ENCODE data around the gene CREB3L1.

Gene CREB3L1

GRCh38 chr11:46277622-46278386 lies at the start of gene CREB3L1:
CREB3L1 (plus strand) TSS chr11:46277662; CDS start chr11:46278112, 450 bp downstream.
- no peak for DNase-seq (ENCODE audit: low spot score)

DNA sequence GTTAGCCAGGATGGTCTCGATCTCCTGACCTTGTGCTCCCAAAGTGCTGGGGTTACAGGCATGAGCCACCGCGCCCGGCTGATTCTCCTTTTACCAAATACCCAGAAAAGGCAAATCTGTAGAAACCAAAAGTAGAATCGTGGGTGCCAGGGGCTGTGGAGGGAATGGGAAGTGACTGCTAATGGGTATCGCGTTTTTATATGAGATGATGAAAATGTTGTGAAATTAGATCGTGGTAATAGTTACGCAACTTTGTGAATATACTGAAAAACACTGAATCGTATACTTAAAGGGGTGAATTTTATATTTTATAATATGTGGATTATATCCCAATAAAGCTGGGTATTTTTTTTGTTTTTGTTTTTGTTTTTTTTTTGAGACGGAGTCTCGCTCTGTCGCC lies 48.2 kb upstream of the CREB3L1 start:
- DNase-seq (ENCODE audit: low spot score) = no peak

DNA sequence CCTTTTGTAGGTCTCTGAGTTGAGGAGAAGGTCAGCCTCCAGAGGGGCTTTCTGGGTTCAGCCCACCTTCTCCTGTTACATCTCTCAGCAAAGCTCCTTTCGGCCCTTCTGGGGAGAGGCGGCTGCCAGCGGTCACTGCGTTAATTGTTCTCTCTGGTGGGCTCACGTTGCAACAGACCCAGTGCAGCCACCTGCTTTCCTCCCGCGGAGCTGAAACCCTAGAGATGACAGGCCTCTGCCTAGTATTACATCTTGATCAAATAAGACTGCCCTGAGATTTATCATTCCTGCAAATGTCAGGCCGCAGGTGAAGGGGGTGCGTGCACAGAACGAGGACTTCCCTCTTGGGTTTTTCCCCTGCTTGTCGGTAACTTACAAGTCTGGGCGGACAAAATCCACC lies 43.2 kb upstream of the CREB3L1 start:
- DNase-seq (ENCODE audit: low spot score) = no peak

DNA sequence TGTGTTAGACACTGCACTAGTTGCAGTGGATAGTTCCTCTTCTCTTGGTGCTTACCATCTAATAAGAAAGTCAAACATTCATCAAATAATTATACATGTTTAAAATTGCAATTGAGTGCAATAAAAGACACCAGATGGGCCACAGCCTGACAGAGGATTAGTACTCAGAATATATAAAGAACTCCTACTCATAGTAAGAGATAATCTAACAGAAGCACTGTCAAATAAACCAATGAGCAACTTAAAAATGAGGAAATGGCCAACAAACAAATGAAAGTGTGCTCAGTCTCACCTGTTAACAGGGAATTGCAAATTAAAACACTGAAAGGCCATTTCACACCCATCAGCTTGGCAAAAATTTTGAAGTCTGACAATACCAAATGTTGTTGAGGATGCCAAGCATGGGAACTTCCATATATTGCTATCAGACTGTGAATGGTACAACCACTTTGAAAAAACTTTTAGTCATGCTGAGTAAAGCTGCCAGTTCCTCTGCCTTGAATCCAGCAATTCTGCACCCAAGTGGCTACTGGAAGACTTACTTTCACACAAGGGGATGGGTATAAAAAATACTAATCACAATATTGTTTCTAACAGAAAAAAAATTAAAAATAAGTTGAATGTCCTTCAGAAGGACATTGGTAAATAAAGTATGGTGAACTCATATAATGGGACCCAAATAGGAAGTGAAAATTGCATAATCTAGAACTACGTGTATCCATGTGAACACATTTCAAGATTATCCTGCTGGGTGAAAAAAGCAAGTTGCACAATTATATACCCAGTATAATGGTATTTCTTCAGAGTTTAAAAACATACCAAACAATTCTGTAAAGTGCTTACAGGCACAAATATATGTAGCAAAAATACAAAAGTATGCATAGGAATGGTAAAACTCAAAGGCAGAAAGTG lies 41.4 kb upstream of the CREB3L1 start:
- no peak for DNase-seq (ENCODE audit: low spot score)

DNA sequence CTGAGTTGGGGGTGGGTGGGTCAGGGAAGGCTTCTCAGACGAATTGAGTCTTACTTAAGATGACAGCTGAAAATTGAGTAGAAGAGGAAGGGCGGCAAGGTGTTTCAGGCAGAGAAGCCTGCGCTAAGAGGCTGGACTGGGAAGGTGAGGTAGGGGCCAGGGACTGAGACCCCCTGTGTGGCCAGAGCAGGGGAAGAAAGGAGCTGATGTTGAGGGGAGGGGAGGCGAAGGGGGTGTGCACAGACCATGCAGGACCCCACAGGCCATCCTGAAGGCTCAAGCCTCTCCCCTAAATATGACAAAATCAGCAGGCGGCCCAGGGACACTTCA lies 40.6 kb upstream of the CREB3L1 start:
- no peak for DNase-seq (ENCODE audit: low spot score)

GRCh38 chr11:46237248-46238077 lies 40.0 kb upstream of the CREB3L1 start:
- no peak for DNase-seq (ENCODE audit: low spot score)

DNA sequence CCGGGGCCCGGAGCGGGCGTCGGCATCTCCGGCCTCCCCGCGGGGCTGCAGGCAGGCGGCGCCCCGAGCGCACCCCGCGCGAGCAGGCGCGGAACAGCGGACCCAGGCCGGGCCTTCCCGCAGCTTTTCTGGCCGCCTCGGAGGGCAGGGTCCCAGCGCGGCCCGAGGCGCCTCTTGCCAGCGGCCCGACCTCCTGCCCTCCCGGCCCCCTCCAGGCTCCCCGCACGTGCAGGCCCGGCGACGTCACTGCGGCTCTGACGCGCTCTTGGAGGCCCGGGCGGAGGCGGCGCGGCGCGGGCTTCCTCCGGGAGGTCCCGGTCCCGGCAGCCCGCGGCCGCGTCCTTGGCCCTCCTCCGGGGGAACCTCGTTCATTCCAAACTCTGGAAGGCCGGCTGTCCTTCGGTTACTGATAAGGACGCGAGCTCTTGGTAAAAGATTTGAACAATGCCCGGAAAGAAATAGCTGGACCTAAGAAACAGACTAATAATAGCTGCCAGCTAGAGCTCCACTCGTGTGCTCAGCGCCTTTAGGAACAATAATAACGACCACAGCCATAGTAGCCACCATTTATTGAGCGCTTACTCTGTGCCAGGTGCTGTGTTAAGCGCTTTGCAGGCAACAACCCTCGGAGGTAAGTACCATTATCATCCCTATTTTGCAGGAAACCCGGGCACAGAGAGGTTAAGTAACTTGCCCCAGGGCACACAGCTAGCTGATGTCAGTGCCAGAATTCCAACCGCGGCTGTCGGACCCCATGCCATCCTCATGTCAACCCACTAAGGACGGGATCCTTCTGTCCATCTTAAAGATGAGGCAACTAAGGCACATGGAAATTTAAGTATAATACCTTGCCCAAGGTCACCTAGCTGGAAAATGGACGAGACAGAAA lies 39.1 kb upstream of the CREB3L1 start:
- DNase-seq (ENCODE audit: low spot score) = no peak

GRCh38 chr11:46238967-46239800 lies 38.3 kb upstream of the CREB3L1 start:
- peak; percentile 59 for DNase-seq (ENCODE audit: low spot score)

DNA sequence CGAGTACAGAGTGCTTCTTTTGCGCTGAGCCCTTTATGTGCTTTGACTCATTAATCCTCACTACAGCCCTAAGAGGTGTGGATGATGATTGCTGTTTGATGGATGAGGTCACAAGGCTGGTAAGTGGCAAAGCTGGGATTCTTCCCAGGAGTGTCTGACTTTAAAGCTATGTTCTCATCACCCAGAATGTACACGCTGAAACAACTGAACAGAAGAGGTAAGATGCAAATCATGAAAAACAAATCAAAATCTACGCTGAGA lies 37.7 kb upstream of the CREB3L1 start:
- no peak for DNase-seq (ENCODE audit: low spot score)

- no peak for DNase-seq (ENCODE audit: low spot score)
Observed at GRCh38 chr11:46240371-46240770, 37.1 kb upstream of the CREB3L1 start.

- no peak for DNase-seq (ENCODE audit: low spot score)
Observed at GRCh38 chr11:46240861-46241260, 36.6 kb upstream of the CREB3L1 start.

- no peak for DNase-seq (ENCODE audit: low spot score)
Observed at GRCh38 chr11:46242041-46242951, 35.2 kb upstream of the CREB3L1 start.

DNA sequence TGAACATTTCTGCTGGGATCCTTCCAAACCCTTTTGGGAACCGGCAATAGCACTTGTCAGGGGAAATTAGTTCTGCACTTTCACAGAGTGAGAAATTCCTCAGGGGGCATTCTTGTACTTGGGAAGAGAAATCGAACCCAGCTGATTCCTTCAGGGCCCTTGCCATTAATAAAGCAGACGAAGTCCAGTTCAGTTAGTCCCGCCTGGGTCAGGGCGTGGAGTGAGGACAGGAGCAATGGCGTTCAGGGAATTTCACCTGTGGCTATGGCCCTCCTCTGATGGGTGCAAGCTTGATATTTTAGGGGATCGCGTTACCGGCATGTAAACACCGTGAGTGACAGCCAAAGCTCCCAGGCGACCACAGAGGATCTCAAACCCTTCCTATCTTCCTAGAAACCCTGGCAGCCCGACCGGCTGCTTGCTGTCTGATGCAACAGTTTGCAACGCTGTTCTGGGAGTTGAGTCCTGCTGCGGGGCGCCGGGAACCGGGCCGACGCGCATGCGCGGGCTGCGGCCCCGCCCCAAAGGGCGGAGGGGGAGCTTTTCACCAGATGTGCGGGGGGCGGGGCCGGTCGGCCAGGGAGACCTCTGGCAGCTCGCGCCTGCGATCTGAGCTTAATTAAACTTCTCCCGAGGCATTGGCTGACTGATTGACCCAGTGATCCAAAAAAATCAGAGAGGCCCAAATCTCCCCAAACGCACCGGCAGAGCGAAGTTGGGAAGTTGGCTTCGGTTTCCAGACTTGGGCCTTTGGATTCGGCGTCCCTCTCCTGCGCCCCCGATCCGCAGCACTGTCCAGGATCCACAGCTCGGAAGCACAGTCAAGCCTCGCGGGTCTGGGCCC lies 34.3 kb upstream of the CREB3L1 start:
- DNase-seq (ENCODE audit: low spot score) = peak; percentile 78

DNA sequence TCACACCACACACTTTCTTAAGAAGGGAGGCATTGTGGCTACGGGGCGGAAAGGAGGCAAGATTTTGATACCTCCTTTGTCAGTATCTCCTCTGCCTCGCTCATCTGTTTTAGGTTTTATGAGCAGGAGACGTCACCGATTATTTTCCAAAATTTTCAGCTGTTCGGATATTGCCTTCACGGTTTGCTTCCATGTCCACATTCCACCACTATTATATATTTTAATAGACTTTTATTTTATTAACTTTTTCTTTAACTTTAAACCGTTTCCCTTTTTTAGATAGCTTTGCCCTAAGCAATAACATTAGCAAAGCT lies 33.7 kb upstream of the CREB3L1 start:
- DNase-seq (ENCODE audit: low spot score) = no peak

GRCh38 chr11:46246521-46246920 lies 30.9 kb upstream of the CREB3L1 start:
- no peak for DNase-seq (ENCODE audit: low spot score)

DNA sequence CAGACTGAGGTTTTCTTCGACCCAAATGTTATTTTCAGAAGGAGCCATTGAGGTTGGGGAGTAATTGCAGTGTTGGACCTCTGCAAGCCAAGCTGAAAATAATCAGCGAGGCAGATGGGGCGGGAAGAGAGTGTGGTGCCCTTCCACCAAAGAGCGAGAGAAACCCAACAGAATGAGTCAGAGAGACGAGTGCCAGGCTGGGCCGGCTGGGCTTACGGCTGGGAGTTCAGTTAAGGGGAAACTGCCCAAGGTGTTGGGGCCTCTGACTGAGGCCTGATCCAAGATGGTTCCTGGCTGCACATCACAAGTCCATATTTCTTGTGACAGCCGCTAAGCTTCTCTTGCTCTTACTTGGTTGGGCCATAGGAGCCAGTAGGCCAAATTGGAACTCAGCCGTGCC lies 30.4 kb upstream of the CREB3L1 start:
- no peak for DNase-seq (ENCODE audit: low spot score)

DNA sequence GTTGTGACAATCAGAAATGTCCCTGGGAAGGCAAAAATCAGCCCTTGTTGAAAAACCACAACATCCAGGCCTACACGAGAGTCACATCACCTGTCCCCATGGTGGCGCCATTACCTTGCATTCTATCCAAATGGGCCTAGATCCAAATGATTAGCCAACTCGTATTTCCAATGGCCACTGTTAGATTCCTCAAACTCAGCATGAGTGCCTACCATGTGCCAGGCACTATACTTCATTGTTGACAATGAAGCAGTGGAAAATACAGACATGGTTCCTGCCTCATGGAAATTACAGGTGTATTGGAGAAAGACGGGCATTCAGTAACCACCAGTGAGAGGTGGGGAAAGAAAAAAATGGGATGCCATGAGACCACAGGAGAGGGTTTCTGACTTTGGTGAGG lies 29.8 kb upstream of the CREB3L1 start:
- DNase-seq (ENCODE audit: low spot score) = no peak

DNA sequence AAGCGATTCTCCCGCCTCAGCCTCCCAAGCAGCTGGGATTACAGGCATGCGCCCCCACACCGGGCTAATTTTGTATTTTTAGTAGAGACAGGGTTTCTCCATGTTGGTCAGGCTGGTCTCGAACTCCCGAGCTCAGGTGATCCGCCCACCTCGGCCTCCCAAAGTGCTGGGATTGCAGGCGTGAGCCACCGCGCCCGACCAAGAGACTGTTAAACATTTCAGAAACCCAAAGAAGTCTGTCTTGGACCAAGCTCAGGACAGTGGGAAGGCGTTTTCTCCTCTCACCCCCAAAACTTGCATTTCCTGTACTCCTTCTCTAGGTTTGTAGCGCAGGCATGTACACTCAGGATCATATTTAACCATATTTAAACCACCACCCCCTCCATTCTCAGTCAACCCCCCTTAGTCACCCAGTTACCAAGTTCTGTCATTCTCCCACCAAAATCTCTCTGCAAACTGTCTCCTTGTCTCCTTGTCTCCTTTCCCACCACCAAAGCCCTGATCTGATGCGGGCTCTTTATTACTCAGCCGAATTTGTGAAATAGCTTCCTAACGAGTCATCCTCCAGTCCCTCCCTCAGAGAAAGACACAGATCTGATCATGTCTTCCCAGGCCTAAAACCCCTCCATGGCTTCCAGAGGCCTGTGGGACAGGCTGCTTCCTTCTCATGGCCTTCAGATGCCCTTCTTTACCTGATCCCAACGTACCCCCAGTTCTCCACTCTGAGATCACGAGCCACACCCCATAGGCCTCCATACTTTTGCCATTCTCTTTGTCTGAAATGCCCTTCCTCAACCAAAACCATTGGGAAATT lies 29.0 kb upstream of the CREB3L1 start:
- no peak for DNase-seq (ENCODE audit: low spot score)

All from pons (tissue), 1 donor.